Nephron (organoid): ENCODE results near the gene KIF1A.
A peak's percentile ranks its signal among the peaks of the same experiment; 100 is the strongest.

Source experiments
- H3K27ac Mint-ChIP-seq, 3 experiments: 2 replicates each; pipeline ENCODE4 v1.8.0; 2020; ENCODE audit warnings: mixed read lengths in 3 of 3, mild to moderate bottlenecking in 2 of 3, moderate library complexity in 1 of 3
- H3K27me3 Mint-ChIP-seq: 2 replicates; pipeline ENCODE4 v1.8.0; 2021; ENCODE audit warnings: low read depth, mild to moderate bottlenecking, moderate library complexity, mixed read lengths
- H3K36me3 Mint-ChIP-seq: 2 replicates; pipeline ENCODE4 v1.8.0; 2020; ENCODE audit warnings: low read depth, mixed read lengths
- H3K4me1 Mint-ChIP-seq: 2 replicates; pipeline ENCODE4 v1.8.0; 2020; ENCODE audit warnings: mixed read lengths
- H3K4me3 Mint-ChIP-seq, 3 experiments: 2 replicates each; pipeline ENCODE4 v1.8.0; 2020; ENCODE audit warnings: mild to moderate bottlenecking in 3 of 3, mixed read lengths in 3 of 3, moderate library complexity in 2 of 3
- H3K9me3 Mint-ChIP-seq: 2 replicates; pipeline ENCODE4 v1.8.0; 2020; ENCODE audit warnings: mixed read lengths
- TF ChIP-seq, protein P1 (sequence below), 3 experiments: fragments of 200-600 bp; sonication (generic); IDR thresholded peaks; one replicate each; pipeline ENCODE4 v1.5.0; 2021; ENCODE audit warnings: antibody characterized with exemption in 3 of 3; ENCODE audit not compliant: unreplicated experiment in 3 of 3

The KIF1A gene

DNA sequence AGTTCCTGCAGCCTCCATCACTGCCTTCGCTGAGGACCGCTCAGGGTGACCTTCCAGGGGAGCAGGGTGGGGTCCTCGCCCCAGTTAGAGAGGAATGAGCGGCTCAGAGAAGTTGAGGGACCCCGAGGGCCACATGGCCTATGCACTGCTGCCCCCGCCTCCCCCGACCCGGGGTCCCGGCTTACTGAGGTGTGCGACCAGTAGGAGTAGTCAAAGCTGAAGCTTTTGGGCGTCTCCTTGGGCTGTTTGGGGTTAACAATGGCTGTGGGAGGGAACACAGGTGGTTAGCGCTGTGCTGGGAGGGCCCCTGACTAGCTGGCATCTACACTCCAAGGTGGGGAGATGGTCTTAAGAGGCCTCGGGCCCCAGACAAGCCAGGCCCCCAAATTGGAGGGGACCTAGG, 31.0 kb downstream of the KIF1A start:
- no peak overlapping the region for H3K4me3 Mint-ChIP-seq
- peak overlapping the region in 2 of 3 experiments; percentile 72 to 81 for H3K27ac Mint-ChIP-seq
- H3K9me3 Mint-ChIP-seq: no peaks in the 10 kb centered on the region
- TF ChIP-seq, protein P1, sequence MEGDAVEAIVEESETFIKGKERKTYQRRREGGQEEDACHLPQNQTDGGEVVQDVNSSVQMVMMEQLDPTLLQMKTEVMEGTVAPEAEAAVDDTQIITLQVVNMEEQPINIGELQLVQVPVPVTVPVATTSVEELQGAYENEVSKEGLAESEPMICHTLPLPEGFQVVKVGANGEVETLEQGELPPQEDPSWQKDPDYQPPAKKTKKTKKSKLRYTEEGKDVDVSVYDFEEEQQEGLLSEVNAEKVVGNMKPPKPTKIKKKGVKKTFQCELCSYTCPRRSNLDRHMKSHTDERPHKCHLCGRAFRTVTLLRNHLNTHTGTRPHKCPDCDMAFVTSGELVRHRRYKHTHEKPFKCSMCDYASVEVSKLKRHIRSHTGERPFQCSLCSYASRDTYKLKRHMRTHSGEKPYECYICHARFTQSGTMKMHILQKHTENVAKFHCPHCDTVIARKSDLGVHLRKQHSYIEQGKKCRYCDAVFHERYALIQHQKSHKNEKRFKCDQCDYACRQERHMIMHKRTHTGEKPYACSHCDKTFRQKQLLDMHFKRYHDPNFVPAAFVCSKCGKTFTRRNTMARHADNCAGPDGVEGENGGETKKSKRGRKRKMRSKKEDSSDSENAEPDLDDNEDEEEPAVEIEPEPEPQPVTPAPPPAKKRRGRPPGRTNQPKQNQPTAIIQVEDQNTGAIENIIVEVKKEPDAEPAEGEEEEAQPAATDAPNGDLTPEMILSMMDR (IDR thresholded peaks at IDR 0.05; ENCODE audit: unreplicated experiment in 3 of 3): no peak
- peaks cover 32% of the 10 kb centered on the region for H3K4me1 Mint-ChIP-seq
- H3K36me3 Mint-ChIP-seq: no peaks in the 10 kb centered on the region
- H3K27me3 Mint-ChIP-seq: no peaks in the 10 kb centered on the region

DNA sequence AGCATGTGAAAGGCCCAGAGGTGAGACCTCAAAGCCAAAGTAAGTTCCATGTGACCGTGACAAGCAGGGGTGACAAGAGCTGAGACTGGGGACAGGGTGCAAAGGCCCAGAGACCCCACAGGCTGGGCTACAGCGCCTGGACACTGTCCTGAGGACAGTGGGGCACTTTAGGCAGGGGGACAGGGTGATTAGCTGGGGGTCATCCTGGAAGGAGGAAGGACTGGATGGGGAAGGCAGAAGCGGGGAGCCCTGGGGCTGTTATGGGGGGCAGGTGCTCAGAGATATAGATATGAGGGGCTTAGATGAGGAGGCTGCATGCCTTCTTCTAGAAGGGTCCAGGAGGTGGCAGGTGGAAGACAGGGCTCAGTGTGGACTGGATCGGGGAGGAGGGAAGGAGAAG, 31.5 kb downstream of the KIF1A start:
- no peak overlapping the region for H3K4me3 Mint-ChIP-seq
- TF ChIP-seq, protein P1 (IDR thresholded peaks at IDR 0.05; ENCODE audit: unreplicated experiment in 3 of 3): no peak
- H3K36me3 Mint-ChIP-seq: no peaks in the 10 kb centered on the region
- H3K9me3 Mint-ChIP-seq: no peaks in the 10 kb centered on the region
- peak overlapping the region in 2 of 3 experiments; percentile 72 to 81 for H3K27ac Mint-ChIP-seq
- H3K27me3 Mint-ChIP-seq: no peaks in the 10 kb centered on the region
- H3K4me1 Mint-ChIP-seq: peaks cover 26% of the 10 kb centered on the region

DNA sequence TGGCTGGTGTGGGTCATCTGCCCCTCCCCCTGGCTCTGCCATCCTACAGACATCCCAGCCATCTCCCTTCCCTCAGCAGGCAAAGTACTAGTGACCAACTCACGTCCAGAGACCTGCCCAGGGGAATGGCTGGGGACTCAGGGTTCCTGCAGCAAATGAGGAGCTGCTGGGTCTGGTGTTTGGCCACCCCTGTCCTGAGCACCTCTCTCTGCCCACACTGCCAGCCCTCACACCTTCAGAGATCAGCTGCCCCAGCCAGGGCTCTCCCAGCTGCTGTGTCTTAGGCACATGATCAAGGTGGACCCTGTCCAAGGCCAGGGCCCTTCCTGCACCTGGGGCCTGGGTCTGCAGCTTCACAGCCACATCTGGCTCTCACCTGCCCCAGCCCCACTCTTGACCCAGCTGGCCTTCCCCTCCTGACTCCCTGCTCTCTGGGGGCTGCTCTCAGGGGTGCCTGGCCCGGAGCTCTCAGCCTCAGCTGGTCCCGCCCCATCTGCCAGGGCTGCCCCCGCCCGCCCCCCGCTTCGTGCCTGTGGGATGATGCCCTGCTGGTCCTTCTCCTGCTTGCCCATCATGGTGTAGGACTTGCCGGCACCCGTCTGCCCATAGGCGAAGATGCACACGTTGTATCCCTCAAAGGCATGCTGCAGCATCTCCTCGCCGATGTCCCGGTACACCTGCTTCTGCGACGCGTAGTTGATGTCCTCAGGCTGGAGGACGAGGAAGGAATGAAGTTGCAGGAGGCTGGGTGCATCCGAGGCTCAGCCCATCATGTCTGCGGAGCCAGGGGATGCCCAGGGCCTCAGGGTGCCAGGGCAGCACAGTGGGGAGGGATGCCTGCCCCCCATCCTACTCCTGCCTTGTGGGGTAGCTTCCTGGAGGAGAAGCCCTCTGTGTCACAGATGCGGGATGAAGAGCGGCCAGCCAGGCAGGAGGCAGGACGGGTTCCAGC, 32.2 kb downstream of the KIF1A start:
- TF ChIP-seq, protein P1 (IDR thresholded peaks at IDR 0.05; ENCODE audit: unreplicated experiment in 3 of 3): no peak
- H3K27ac Mint-ChIP-seq: peak overlapping the region in 2 of 3 experiments; percentile 72 to 81
- H3K27me3 Mint-ChIP-seq: no peaks in the 10 kb centered on the region
- peaks cover 22% of the 10 kb centered on the region for H3K4me1 Mint-ChIP-seq
- no peaks in the 10 kb centered on the region for H3K36me3 Mint-ChIP-seq
- H3K9me3 Mint-ChIP-seq: no peaks in the 10 kb centered on the region
- H3K4me3 Mint-ChIP-seq: no peak overlapping the region

DNA sequence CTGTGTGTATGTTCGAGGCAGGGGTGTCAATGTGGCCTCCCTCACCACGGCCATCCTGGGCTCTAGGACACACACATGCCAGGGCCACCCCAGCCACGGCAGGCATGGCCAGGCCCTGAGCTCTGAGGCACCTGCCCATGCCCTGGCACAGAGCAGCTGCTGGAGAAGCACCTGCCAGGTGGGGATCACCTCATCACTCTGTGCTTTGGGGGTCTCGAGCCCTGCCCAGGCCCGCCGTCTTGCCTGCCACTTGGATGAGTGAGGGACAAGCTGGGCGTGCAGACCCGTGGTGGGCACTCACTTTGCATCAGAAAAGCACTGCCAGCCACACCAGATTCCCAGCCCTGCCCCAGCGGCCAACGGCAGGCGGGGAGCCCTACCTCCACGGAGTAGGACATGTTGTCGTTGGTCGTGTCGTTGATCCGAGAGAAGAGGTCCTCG, 33.1 kb downstream of the KIF1A start:
- TF ChIP-seq, protein P1 (IDR thresholded peaks at IDR 0.05; ENCODE audit: unreplicated experiment in 3 of 3): no peak
- Mint-ChIP-seq H3K36me3 (no peaks in the 10 kb centered on the region), H3K27ac (no peak overlapping the region), H3K4me3 (no peak overlapping the region), H3K9me3 (no peaks in the 10 kb centered on the region), H3K4me1 (peaks cover 13% of the 10 kb centered on the region), H3K27me3 (no peaks in the 10 kb centered on the region)

DNA sequence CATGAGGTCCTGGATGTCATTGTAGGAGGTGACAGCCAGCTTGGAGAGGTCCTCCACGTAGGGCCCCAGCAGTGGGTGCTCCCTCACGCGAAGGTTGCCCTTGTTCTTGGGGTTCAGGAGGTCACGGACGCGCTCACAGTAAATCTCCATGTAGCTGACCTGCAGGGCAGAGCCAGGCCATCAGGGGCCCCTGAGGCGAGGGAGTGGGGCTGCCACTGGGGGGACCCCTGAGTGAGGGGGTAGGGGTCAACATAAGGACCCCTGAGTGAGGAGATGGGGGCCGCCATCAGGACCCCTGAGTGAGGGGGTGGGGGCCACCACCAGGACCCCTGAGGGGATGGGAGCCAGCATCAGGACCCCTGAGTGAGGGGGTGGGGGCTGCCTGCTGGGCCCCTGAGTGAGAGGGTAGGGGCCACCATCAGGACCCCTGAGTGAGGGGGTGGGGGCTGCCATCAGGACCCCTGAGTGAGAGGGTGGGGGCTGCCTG, 33.6 kb downstream of the KIF1A start:
- Mint-ChIP-seq H3K27me3 (no peaks in the 10 kb centered on the region), H3K9me3 (no peaks in the 10 kb centered on the region), H3K27ac (no peak overlapping the region), H3K4me1 (peaks cover 12% of the 10 kb centered on the region), H3K4me3 (no peak overlapping the region), H3K36me3 (no peaks in the 10 kb centered on the region)
- TF ChIP-seq, protein P1 (IDR thresholded peaks at IDR 0.05; ENCODE audit: unreplicated experiment in 3 of 3): no peak
